ENCODE measurements around the gene NCOA5.

The NCOA5 gene

DNA sequence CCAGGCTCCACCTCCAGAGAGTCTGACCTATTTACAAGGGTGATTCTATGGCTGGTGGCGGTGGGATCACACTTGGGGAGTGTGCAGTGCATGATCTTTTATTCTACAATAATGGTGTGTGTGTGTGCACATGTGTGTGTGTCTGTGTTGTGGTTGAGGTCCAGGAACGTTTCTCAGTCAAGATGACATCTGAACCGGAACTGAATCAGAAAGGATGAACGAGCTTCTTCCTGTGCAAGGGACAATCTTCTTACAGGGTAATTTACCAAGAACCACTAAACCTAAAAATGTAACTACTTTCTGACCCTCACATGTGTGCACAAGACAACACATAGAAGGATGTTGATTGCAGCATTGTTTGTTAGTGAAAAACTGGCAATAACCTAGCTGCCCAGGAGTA, 72.5 kb downstream of the NCOA5 start:
- no peak overlapping the region for H3K4ac ChIP-seq (ENCODE audit: low read depth, low read length)

DNA sequence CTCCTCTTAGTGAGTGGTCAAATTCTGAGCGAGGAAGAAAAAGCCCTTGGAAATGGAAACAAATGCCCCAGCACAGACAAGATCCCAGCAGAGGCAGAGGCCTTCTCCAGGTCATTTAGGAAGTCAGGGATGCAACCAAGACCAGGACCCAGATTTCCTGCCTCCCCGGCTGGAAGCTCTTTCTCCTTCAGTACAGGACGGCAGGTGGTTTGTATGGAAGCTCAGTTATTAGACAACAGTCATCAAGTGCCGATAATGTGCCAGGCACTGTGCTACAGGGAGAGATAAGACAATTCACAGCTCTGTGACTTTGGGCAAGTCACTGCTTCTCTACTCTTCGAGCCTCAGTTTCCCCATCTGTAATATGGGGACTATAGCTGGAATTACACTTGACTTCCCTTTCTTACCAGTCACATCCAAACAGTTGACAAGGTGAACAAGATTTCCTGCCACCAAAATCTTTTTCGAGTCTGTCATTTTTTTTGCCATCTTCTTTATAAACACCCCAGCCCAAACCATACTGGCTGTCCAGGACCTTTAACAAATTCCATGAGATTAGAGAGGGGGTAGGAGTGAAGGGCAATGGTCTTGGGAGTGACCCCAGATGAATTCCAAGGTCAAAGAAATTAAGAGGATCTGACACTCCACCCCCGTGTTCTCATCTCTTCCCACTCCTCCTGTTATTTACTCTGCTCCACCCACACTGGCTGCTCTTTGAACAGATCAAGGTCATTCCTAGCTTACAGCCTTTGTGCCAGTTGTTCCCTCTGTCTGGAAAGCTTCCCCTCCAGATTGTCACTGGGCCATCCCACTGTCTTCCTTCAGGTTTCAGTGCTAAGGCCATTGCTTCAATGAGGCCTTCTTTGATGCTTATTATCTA, 75.0 kb downstream of the NCOA5 start:
- Histone ChIP-seq H2AK5ac (ENCODE audit: low read length) (no peak overlapping the region), H3K23ac (ENCODE audit: low read length) (no peak overlapping the region), H4K5ac (ENCODE audit: low read length) (no peak overlapping the region), H3K56ac (ENCODE audit: low read length) (no peak overlapping the region), H3K79me1 (ENCODE audit: low read length) (no peaks in the 10 kb centered on the region), H3K27me3 (ENCODE audit: insufficient read depth, low read length, poor library complexity) (no peaks in the 10 kb centered on the region), H3K4ac (ENCODE audit: low read depth, low read length) (no peak overlapping the region), H3K79me2 (ENCODE audit: control insufficient read depth, insufficient read depth, low read length) (no peaks in the 10 kb centered on the region), H3K4me3 (ENCODE audit: low read length) (no peak overlapping the region), H3K9ac (ENCODE audit: low read length) (no peak overlapping the region), H3K36me3 (ENCODE audit: control insufficient read depth, insufficient read depth, low read length) (no peaks in the 10 kb centered on the region), H3K27ac (ENCODE audit: low read depth, low read length) (no peak overlapping the region), H2BK15ac (replicated peaks; ENCODE audit: low read depth) (no peak overlapping the region), H2BK5ac (ENCODE audit: low read length) (no peak overlapping the region), H2BK120ac (ENCODE audit: low read depth, low read length) (no peak overlapping the region), H3K4me2 (ENCODE audit: low read length) (no peak overlapping the region), H3K18ac (ENCODE audit: low read length) (no peak overlapping the region), H3K4me1 (ENCODE audit: control insufficient read depth, low read depth, low read length) (no peaks in the 10 kb centered on the region), H4K8ac (ENCODE audit: low read depth, low read length) (no peak overlapping the region)
- no CpG with 5 or more reads among the region's 7 CpGs for WGBS (ENCODE audit: extremely low coverage, insufficient coverage, low lambda C conversion rate)
- DNase-seq, result no peak

More for the DNA sequence above, 72.5 kb downstream of the NCOA5 start:
- H3K79me2 ChIP-seq (ENCODE audit: control insufficient read depth, insufficient read depth, low read length), result no peaks in the 10 kb centered on the region
- no peak overlapping the region for H3K18ac ChIP-seq (ENCODE audit: low read length)
- H3K27ac ChIP-seq (ENCODE audit: low read depth, low read length), result no peak overlapping the region
- H3K4me2 ChIP-seq (ENCODE audit: low read length), result no peak overlapping the region
- no peaks in the 10 kb centered on the region for H3K79me1 ChIP-seq (ENCODE audit: low read length)
- H4K8ac ChIP-seq (ENCODE audit: low read depth, low read length), result no peak overlapping the region
- H3K4me1 ChIP-seq (ENCODE audit: control insufficient read depth, low read depth, low read length), result no peaks in the 10 kb centered on the region
- H2BK5ac ChIP-seq (ENCODE audit: low read length), result no peak overlapping the region
- no peak overlapping the region for H2BK15ac ChIP-seq (replicated peaks; ENCODE audit: low read depth)
- H3K27me3 ChIP-seq (ENCODE audit: insufficient read depth, low read length, poor library complexity), result no peaks in the 10 kb centered on the region
- no peak overlapping the region for H2BK120ac ChIP-seq (ENCODE audit: low read depth, low read length)
- no CpG with 5 or more reads among the region's 4 CpGs for WGBS (ENCODE audit: extremely low coverage, insufficient coverage, low lambda C conversion rate)
- no peak overlapping the region for H4K5ac ChIP-seq (ENCODE audit: low read length)
- no peak overlapping the region for H3K23ac ChIP-seq (ENCODE audit: low read length)
- no peak overlapping the region for H2AK5ac ChIP-seq (ENCODE audit: low read length)
- H3K4me3 ChIP-seq (ENCODE audit: low read length), result no peak overlapping the region
- DNase-seq, result no peak
- no peak overlapping the region for H3K56ac ChIP-seq (ENCODE audit: low read length)
- no peaks in the 10 kb centered on the region for H3K36me3 ChIP-seq (ENCODE audit: control insufficient read depth, insufficient read depth, low read length)
- no peak overlapping the region for H3K9ac ChIP-seq (ENCODE audit: low read length)

DNA sequence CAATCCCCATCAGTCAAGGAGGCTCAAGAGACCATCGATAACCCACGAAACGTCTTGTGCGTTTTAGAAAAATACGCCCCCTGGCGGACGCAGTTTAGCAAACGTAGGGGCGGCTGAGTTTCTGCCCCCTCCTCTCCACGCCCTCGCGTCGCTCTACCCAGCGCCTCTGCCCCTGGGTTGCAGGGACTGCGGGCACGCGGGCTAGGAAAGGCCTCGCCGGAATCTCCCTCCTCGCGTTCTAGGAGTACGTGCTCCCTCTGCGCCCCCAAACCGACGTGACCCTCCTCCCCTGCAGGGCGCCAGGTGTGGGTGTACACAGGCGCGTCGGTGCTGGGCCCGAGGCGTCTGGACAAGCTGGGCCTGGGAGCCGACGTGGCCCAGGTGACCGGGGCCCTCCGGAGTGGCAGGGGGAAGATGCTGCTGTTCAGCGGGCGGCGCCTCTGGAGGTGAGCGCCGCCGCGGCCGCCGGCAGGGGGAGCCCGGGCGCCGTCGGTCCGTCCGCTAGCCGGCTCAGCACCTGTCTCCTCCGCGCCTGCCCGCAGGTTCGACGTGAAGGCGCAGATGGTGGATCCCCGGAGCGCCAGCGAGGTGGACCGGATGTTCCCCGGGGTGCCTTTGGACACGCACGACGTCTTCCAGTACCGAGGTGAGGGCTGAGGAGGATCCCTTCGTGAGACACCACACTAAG, 75.8 kb downstream of the NCOA5 start:
- Histone ChIP-seq H3K18ac (ENCODE audit: low read length) (peak overlapping the region; percentile 10), H3K56ac (ENCODE audit: low read length) (peak overlapping the region; percentile 88), H3K9ac (ENCODE audit: low read length) (peak overlapping the region; percentile 71), H2BK120ac (ENCODE audit: low read depth, low read length) (no peak overlapping the region), H3K4me1 (ENCODE audit: control insufficient read depth, low read depth, low read length) (peaks cover 2% of the 10 kb centered on the region), H4K5ac (ENCODE audit: low read length) (no peak overlapping the region), H3K27ac (ENCODE audit: low read depth, low read length) (no peak overlapping the region), H3K4ac (ENCODE audit: low read depth, low read length) (no peak overlapping the region), H2BK15ac (replicated peaks; ENCODE audit: low read depth) (no peak overlapping the region), H3K79me2 (ENCODE audit: control insufficient read depth, insufficient read depth, low read length) (no peaks in the 10 kb centered on the region), H3K79me1 (ENCODE audit: low read length) (no peaks in the 10 kb centered on the region), H3K23ac (ENCODE audit: low read length) (no peak overlapping the region), H3K4me3 (ENCODE audit: low read length) (no peak overlapping the region), H2AK5ac (ENCODE audit: low read length) (no peak overlapping the region), H4K8ac (ENCODE audit: low read depth, low read length) (no peak overlapping the region), H3K4me2 (ENCODE audit: low read length) (peak overlapping the region; percentile 67), H3K27me3 (ENCODE audit: insufficient read depth, low read length, poor library complexity) (no peaks in the 10 kb centered on the region), H3K36me3 (ENCODE audit: control insufficient read depth, insufficient read depth, low read length) (no peaks in the 10 kb centered on the region), H2BK5ac (ENCODE audit: low read length) (no peak overlapping the region)
- peak; percentile 97 for DNase-seq
- no CpG with 5 or more reads among the region's 67 CpGs for WGBS (ENCODE audit: extremely low coverage, insufficient coverage, low lambda C conversion rate)

DNA sequence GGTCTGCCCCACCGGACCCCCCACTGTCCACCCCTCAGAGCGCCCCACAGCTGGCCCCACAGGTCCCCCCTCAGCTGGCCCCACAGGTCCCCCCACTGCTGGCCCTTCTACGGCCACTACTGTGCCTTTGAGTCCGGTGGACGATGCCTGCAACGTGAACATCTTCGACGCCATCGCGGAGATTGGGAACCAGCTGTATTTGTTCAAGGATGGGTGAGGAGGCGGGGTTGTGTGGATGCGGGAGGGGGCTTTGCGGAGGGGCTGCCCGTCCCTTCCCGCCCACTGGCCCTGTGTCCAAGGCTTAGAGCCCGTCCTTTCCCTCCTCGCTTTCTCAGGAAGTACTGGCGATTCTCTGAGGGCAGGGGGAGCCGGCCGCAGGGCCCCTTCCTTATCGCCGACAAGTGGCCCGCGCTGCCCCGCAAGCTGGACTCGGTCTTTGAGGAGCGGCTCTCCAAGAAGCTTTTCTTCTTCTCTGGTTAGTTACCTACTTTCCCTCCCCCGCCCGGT, 76.4 kb downstream of the NCOA5 start:
- Histone ChIP-seq H3K79me2 (ENCODE audit: control insufficient read depth, insufficient read depth, low read length) (no peaks in the 10 kb centered on the region), H2BK5ac (ENCODE audit: low read length) (no peak overlapping the region), H3K36me3 (ENCODE audit: control insufficient read depth, insufficient read depth, low read length) (no peaks in the 10 kb centered on the region), H3K4ac (ENCODE audit: low read depth, low read length) (peak overlapping the region; percentile 40), H3K9ac (ENCODE audit: low read length) (peak overlapping the region; percentile 25), H2BK15ac (replicated peaks; ENCODE audit: low read depth) (no peak overlapping the region), H3K79me1 (ENCODE audit: low read length) (no peaks in the 10 kb centered on the region), H4K5ac (ENCODE audit: low read length) (no peak overlapping the region), H3K27ac (ENCODE audit: low read depth, low read length) (no peak overlapping the region), H2AK5ac (ENCODE audit: low read length) (no peak overlapping the region), H3K4me2 (ENCODE audit: low read length) (no peak overlapping the region), H4K8ac (ENCODE audit: low read depth, low read length) (no peak overlapping the region), H3K18ac (ENCODE audit: low read length) (no peak overlapping the region), H3K4me1 (ENCODE audit: control insufficient read depth, low read depth, low read length) (peaks cover 8% of the 10 kb centered on the region), H3K27me3 (ENCODE audit: insufficient read depth, low read length, poor library complexity) (no peaks in the 10 kb centered on the region), H3K23ac (ENCODE audit: low read length) (no peak overlapping the region), H3K56ac (ENCODE audit: low read length) (peak overlapping the region; percentile 52), H2BK120ac (ENCODE audit: low read depth, low read length) (no peak overlapping the region), H3K4me3 (ENCODE audit: low read length) (no peak overlapping the region)
- DNase-seq, result no peak
- no CpG with 5 or more reads among the region's 29 CpGs for WGBS (ENCODE audit: extremely low coverage, insufficient coverage, low lambda C conversion rate)

DNA sequence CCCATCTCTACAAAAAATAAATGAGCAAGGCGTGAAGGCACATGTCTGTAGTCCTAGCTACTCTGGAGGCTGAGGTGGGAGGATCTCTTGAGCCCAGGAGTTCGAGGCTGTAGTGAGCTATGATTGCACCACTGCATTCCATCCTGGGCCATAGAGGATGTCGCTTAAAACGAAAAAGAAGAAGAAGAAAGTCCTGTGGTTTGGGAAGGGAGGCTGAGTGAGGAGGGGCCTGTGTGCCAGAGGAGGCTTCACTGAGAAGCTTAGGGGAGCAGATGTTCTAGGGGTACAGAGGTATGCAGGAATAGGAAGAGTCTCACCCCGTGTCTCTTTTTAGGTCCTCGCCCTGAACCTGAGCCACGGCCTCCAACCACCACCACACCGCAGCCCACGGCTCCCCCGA, 76.8 kb downstream of the NCOA5 start:
- Histone ChIP-seq H3K27ac (ENCODE audit: low read depth, low read length) (no peak overlapping the region), H4K5ac (ENCODE audit: low read length) (no peak overlapping the region), H3K4me3 (ENCODE audit: low read length) (no peak overlapping the region), H4K8ac (ENCODE audit: low read depth, low read length) (no peak overlapping the region), H3K27me3 (ENCODE audit: insufficient read depth, low read length, poor library complexity) (no peaks in the 10 kb centered on the region), H3K9ac (ENCODE audit: low read length) (no peak overlapping the region), H3K79me1 (ENCODE audit: low read length) (no peaks in the 10 kb centered on the region), H2AK5ac (ENCODE audit: low read length) (no peak overlapping the region), H3K4me2 (ENCODE audit: low read length) (no peak overlapping the region), H3K23ac (ENCODE audit: low read length) (no peak overlapping the region), H3K4me1 (ENCODE audit: control insufficient read depth, low read depth, low read length) (peaks cover 11% of the 10 kb centered on the region), H3K4ac (ENCODE audit: low read depth, low read length) (peak overlapping the region; percentile 40), H2BK120ac (ENCODE audit: low read depth, low read length) (no peak overlapping the region), H3K36me3 (ENCODE audit: control insufficient read depth, insufficient read depth, low read length) (no peaks in the 10 kb centered on the region), H3K18ac (ENCODE audit: low read length) (no peak overlapping the region), H3K56ac (ENCODE audit: low read length) (no peak overlapping the region), H3K79me2 (ENCODE audit: control insufficient read depth, insufficient read depth, low read length) (no peaks in the 10 kb centered on the region), H2BK15ac (replicated peaks; ENCODE audit: low read depth) (no peak overlapping the region), H2BK5ac (ENCODE audit: low read length) (no peak overlapping the region)
- no CpG with 5 or more reads among the region's 10 CpGs for WGBS (ENCODE audit: extremely low coverage, insufficient coverage, low lambda C conversion rate)
- no peak for DNase-seq
